Adipocyte (in vitro differentiated cells): Measurements from ENCODE around the gene SH3BGRL3.
"Not testable (repeated sequence)": the region's sequence is repeated elsewhere in the genome, so short reads cannot be mapped to it uniquely, and the experiment has no call there.

ENCODE experiments used
- DNase-seq: peaks from one replicate; pipeline ENCODE4 v3.0.0-alpha.2; 2015; ENCODE audit warnings: low read depth
- H3K27me3 ChIP-seq: replicated peaks from 2 replicates; pipeline ENCODE4 v1.7.0; 2013; ENCODE audit warnings: mild to moderate bottlenecking, low read length, moderate library complexity; ENCODE audit not compliant: control insufficient read depth, insufficient read depth
- H3K36me3 ChIP-seq: 2 replicates; pipeline ENCODE4 v1.7.0; 2013; ENCODE audit warnings: low read length, mild to moderate bottlenecking, moderate library complexity; ENCODE audit not compliant: control insufficient read depth, insufficient read depth, severe bottlenecking
- H3K4me1 ChIP-seq: 2 replicates; pipeline ENCODE4 v1.7.0; 2013; ENCODE audit warnings: mild to moderate bottlenecking, low read length, moderate library complexity; ENCODE audit not compliant: control insufficient read depth, insufficient read depth
- H3K4me3 ChIP-seq: 2 replicates; pipeline ENCODE4 v1.7.0; 2013; ENCODE audit warnings: mild to moderate bottlenecking, low read length, moderate library complexity
- H3K9ac ChIP-seq: 2 replicates; pipeline ENCODE4 v1.7.0; 2013; ENCODE audit warnings: mild to moderate bottlenecking, low read length, moderate library complexity
- H3K9me3 ChIP-seq: 2 replicates; pipeline ENCODE4 v1.7.0; 2013; ENCODE audit warnings: mild to moderate bottlenecking, low read length, moderate library complexity; ENCODE audit not compliant: control insufficient read depth

SH3BGRL3 gene

DNA sequence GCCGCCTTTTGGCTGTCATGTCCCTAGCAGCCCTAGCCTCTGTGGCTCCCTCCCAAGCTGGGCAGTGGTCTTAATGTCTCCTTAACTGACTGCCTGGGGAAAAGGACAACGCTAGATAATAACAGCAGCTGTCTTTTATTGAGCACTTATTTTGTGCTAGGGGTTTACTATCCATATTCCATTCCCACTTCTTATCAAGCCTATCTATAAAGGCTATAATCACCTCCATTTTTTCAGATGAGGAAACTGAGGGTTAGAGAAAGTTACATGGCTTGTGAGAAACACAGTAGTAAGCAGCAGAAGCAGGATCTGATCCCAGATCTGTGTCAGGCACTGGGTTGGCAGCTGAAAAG lies 6.2 kb downstream of the SH3BGRL3 start:
- DNase-seq: no peak
- peaks cover 4% of the 10 kb centered on the region for H3K36me3 ChIP-seq
- H3K9ac ChIP-seq: no peak overlapping the region
- peaks cover 67% of the 10 kb centered on the region for H3K4me1 ChIP-seq
- H3K9me3 ChIP-seq: no peaks in the 10 kb centered on the region
- H3K27me3 ChIP-seq: no peaks in the 10 kb centered on the region
- no peak overlapping the region for H3K4me3 ChIP-seq

DNA sequence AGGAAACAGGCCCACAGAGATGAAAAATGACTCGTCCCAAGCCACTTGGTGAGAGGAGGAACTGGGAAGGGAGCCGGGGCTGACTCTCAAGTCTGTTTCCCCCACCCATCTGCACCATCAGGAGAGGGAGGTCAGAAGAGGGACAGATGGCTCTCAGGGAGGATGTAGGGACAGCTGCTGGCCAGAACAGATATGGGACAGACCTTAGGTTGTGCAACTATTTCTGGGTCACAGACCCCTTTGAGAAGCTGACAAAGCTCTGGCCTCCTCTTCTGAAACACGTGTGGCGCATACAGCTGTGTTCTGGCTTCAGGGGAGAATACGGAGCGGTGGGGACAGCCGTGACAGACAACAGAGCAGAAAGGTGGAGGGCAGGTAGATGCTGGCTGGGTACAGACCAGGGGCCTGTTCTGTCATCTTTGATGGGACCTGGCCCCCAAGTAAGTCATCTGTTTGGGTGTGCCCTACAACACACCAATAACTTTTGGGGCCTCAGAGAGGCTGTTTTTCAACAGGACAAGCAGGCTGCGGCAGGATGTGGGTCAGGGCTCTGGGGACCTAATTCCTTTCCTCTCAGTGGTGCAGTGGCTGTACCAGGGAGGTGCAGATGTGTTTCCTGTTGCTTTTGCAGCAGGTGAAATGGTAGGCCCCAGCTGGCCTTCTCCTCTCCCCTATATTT lies 7.3 kb downstream of the SH3BGRL3 start:
- no peak for DNase-seq
- Histone ChIP-seq H3K9ac (peak overlapping the region; percentile 30), H3K36me3 (no peaks in the 10 kb centered on the region), H3K9me3 (no peaks in the 10 kb centered on the region), H3K4me1 (peaks cover 57% of the 10 kb centered on the region), H3K4me3 (no peak overlapping the region), H3K27me3 (no peaks in the 10 kb centered on the region)

DNA sequence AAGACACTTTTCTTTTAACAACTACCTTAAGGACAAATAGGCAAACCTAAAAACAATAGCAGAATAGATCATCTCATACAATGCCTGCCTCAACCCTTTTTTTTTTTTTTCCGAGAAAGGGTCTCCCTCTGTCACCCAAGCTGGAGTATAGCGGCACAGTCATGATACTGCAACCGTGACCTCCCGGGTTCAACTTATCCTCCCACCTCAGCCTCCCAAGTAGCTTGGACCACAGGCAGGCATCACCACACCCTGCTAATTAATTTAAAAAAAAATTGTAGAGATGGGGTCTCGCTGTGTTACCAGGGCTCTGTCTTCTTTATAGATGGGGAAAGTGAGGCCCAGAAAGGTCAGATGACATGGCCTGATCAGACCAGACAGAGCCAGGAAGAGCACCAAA lies 7.9 kb downstream of the SH3BGRL3 start:
- H3K4me1 ChIP-seq: peaks cover 51% of the 10 kb centered on the region

DNA sequence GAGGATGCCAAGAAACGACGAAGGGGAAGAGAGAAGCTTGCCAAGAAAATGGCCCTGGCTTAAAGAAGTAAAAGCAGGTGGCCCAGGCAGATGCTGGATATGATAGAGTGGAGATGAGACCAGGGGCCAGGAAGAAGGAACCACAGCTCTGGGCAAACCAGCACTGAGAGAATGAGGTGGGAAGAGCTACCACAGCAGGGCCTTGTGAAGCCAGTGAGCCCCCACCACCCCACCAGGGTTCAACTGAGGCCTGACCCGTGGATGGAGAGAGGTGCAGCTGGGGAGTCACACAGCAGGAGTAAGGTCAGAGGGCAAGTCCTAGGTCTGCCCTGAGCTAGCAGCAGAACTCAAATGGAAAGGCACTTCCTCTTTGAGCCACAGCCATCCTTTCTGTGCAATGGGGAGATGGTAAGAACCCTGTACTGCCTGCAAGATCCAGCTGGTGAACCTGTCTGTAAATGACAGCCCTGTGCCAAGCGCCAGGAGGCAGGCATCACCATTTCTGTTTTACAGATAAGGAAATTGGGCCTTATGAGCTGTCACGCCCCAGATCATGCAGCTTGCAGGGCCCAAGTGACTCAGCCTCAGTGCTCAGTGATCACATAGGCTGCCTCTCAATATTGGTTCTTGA lies 8.5 kb downstream of the SH3BGRL3 start:
- DNase-seq: no peak

More for the DNA sequence above, 7.9 kb downstream of the SH3BGRL3 start:
- DNase-seq: no peak
- no peak overlapping the region for H3K9ac ChIP-seq
- H3K9me3 ChIP-seq: no peaks in the 10 kb centered on the region
- no peaks in the 10 kb centered on the region for H3K36me3 ChIP-seq
- H3K4me3 ChIP-seq: no peak overlapping the region
- H3K27me3 ChIP-seq: no peaks in the 10 kb centered on the region

DNA sequence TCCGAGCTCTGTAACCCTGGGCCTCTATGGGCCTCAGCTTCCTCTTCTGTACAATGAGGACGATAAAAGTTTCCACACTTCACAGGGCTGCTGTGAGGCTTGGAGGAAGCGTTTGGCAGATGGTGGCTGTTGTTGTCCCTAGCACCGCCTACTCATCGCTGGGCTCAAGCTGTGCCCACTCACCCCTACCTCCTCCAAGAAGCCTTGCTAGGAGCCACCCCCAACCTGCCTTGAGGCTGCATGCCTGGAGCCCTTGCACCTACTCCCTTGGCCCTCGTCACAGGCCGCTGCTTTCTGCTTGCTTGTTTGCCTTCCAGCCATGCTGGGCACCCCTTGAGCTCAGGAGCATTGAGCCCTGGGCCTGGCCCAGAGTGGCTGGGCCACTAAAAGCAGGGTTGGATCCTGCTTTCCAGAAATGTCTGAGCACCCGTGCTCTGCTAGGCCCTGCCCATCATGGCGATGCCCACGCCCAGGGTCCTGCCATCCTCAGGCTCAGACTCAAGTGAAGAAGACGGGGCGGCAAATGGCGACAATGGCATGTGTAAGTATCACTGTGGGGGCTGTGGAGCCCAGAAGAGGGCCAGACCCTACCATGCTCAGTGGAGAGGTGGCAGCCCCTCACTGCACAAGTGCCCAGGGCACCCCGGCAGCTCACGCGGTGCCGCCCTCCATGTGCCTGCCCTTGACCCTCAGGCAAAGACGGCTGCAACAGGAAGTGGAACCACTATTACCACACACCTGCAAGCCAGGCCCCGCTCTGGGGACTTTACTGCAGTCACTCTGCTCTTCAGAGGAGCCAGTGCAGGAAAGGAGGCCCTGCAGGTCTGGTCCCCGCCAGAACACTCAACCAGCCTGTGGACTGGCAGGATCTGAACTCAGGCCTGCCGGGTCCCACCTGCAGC lies 9.5 kb downstream of the SH3BGRL3 start:
- H3K36me3 ChIP-seq: peaks cover 6% of the 10 kb centered on the region
- DNase-seq: no peak
- peaks cover 35% of the 10 kb centered on the region for H3K4me1 ChIP-seq
- H3K27me3 ChIP-seq: no peaks in the 10 kb centered on the region
- H3K9ac ChIP-seq: no peak overlapping the region
- H3K4me3 ChIP-seq: no peak overlapping the region
- H3K9me3 ChIP-seq: no peaks in the 10 kb centered on the region

More for the DNA sequence above, 8.5 kb downstream of the SH3BGRL3 start:
- Histone ChIP-seq H3K9ac (no peak overlapping the region), H3K4me3 (no peak overlapping the region), H3K36me3 (no peaks in the 10 kb centered on the region), H3K4me1 (peaks cover 45% of the 10 kb centered on the region), H3K9me3 (no peaks in the 10 kb centered on the region), H3K27me3 (no peaks in the 10 kb centered on the region)

DNA sequence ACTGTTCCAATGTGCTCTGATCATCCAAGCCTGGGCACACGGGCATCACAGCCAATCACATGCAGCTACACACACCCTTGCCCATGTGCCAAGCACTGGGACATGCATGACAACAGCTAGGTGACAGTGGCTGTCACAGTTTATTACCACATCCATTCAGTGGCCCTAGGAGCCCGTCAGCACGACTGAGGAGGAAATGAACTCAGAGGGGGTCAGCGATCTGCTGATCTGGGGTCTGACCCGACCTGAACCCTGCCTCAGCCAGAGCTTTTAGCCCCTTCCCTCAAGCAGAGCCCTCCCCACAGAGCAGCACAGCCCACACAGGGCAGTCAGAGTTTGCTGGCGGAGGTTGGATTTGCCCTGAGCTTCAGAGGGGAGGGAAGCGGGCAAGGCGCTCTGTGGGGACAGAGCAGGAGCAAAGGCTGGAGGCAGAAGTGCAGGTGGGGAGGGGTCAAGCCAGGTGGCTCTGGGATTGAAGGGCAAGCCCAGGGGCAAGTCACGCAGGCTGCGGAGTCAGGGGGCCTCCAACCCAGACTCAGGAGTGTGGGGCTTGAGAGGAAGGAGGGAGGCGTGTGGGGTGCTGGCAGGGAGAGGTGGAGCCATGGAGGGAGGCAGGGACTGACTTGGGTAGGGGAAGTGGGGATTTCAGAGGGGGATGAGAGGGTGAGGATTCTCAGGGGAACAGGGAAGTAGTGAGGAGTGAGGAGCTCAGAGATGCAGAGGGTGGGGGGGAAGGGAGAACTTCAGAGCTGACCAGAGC lies 10.4 kb downstream of the SH3BGRL3 start:
- peaks cover 6% of the 10 kb centered on the region for H3K36me3 ChIP-seq
- no peaks in the 10 kb centered on the region for H3K9me3 ChIP-seq
- peaks cover 27% of the 10 kb centered on the region for H3K4me1 ChIP-seq
- no peaks in the 10 kb centered on the region for H3K27me3 ChIP-seq
- H3K9ac ChIP-seq: no peak overlapping the region
- no peak for DNase-seq
- no peak overlapping the region for H3K4me3 ChIP-seq

DNA sequence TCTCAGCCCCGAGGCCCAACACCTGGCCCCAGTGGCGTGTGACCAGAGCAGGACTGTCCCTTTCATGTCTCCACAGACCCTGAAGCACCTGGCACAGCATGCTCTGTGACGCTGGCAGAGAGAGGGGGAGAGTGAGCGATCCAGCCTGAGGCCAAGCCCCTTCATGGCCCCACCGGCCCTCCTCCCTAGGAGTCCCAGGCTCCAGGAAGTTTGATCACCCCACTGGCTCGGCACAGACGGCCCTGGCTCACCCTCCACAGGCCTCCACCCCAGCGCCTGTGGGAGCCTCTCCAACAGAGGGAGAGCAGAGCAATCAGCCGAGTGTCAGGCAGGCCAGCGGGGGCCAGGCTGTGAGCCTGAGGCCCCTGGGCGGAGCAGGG lies 11.0 kb downstream of the SH3BGRL3 start:
- H3K36me3 ChIP-seq: peaks cover 11% of the 10 kb centered on the region
- no peaks in the 10 kb centered on the region for H3K9me3 ChIP-seq
- H3K27me3 ChIP-seq: no peaks in the 10 kb centered on the region
- no peak for DNase-seq
- H3K9ac ChIP-seq: no peak overlapping the region
- no peak overlapping the region for H3K4me3 ChIP-seq
- H3K4me1 ChIP-seq: peaks cover 22% of the 10 kb centered on the region

DNA sequence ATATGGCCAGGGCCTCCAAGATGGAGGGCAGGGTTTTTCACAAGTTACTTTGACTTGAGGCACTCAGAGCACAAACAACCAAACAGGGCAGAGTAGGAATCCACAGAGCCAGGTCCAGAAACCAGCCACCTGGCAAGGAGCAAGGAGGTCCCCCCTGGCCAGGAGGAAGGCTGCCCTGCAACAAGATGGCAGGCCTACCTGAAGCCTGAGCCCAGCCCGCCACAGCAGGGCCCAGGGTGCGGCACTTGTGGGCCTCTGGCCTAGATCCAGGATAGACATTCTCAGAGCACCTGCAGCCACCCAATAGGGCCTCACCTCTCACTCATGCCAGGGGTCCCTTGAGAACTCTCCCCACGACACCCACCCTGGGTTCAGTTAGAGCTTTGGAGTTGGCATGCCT lies 11.5 kb downstream of the SH3BGRL3 start:
- no peak for DNase-seq
- Histone ChIP-seq H3K9me3 (no peaks in the 10 kb centered on the region), H3K4me3 (no peak overlapping the region), H3K36me3 (peaks cover 17% of the 10 kb centered on the region), H3K4me1 (peaks cover 18% of the 10 kb centered on the region), H3K27me3 (no peaks in the 10 kb centered on the region), H3K9ac (no peak overlapping the region)

DNA sequence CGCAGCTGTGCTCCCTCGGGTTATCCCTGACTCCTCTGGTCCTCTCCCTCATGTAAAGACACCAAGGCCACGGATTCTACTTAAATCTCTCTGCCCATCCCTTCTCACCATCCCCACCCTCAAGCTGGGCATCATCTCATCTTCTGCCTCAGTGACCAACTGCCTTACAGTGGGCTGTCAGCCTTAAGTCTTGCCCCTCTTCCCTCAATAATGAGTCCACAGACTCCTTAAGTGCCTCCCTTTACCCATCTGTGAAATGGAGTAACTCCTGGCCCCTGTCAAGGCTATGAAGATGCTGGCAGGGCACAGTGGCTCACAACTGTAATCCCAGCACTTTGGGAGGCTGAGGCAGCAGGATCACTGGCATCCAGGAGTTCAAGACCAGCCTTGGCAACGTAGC lies 12.1 kb downstream of the SH3BGRL3 start:
- no peak overlapping the region for H3K4me3 ChIP-seq
- H3K27me3 ChIP-seq: no peaks in the 10 kb centered on the region
- DNase-seq: no peak
- peaks cover 22% of the 10 kb centered on the region for H3K36me3 ChIP-seq
- no peaks in the 10 kb centered on the region for H3K9me3 ChIP-seq
- peaks cover 15% of the 10 kb centered on the region for H3K4me1 ChIP-seq
- no peak overlapping the region for H3K9ac ChIP-seq

DNA sequence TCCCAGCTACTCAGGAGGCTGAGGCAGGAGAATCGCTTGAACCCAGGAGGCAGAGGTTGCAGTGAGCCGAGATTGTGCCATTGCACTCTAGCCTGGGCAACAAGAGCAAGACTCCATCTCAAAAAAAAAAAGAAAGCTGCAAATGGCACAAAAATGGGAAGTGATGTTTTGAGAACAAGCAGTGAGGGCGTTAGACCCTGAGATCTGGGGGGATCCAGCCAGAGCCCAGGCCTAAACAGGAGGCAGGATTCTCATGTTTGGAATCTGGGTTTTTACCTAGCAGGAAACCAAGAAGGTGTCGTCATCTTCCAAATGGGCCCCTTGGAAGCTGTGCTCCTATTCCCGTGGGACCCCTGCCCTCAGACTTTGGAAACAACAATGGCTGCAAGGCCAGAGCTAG lies 12.8 kb downstream of the SH3BGRL3 start:
- H3K9ac ChIP-seq, H3K4me1 ChIP-seq, DNase-seq, H3K27me3 ChIP-seq, H3K4me3 ChIP-seq, H3K9me3 ChIP-seq: not testable (repeated sequence)
- H3K36me3 ChIP-seq: peaks cover 22% of the 10 kb centered on the region
